Endothelial cell of umbilical vein (primary cell): ENCODE data around the gene P2RY2.

ENCODE experiments used
- CTCF ChIP-seq, 2 donors: IDR thresholded peaks; 1 replicate in 1 of 2; 2 replicates in 1 of 2; pipeline ENCODE4 v1.5.1; 2011; ENCODE audit warnings: low read length in 2 of 2, mild to moderate bottlenecking in 2 of 2, moderate library complexity in 2 of 2, control low read depth in 1 of 2, inconsistent platforms in 1 of 2, low read depth in 1 of 2; ENCODE audit not compliant: insufficient read depth in 1 of 2; ENCODE audit errors: extremely low read depth in 1 of 2
- EZH2 ChIP-seq: IDR thresholded peaks from 2 replicates; pipeline ENCODE4 v1.6.1; 2012; ENCODE audit warnings: borderline replicate concordance, low read depth, mild to moderate bottlenecking, moderate library complexity, low read length, inconsistent platforms; ENCODE audit not compliant: severe bottlenecking
- FOS ChIP-seq: IDR thresholded peaks from 2 replicates; pipeline ENCODE4 v1.6.1; 2011; ENCODE audit warnings: mild to moderate bottlenecking, low read length, moderate library complexity, borderline replicate concordance; ENCODE audit not compliant: insufficient read depth
- JUN ChIP-seq: IDR thresholded peaks from 2 replicates; pipeline ENCODE4 v1.6.1; 2011; ENCODE audit warnings: borderline replicate concordance, low read depth; ENCODE audit not compliant: insufficient read length, insufficient read depth
- MAX ChIP-seq: IDR thresholded peaks from 2 replicates; pipeline ENCODE4 v1.6.1; 2011; ENCODE audit not compliant: insufficient read depth, insufficient read length
- MYC ChIP-seq: IDR thresholded peaks from one replicate; pipeline ENCODE4 v1.6.1; 2011; ENCODE audit warnings: mild to moderate bottlenecking, low read depth, low read length
- POLR2A ChIP-seq: IDR thresholded peaks from 2 replicates; pipeline ENCODE4 v1.6.1; 2012; ENCODE audit warnings: low read depth, mild to moderate bottlenecking, control low read depth, low read length
- POLR2AphosphoS5 ChIP-seq: IDR thresholded peaks from 2 replicates; pipeline ENCODE4 v1.6.1; 2012; ENCODE audit warnings: low read depth, mild to moderate bottlenecking, control low read depth, low read length, moderate library complexity; ENCODE audit not compliant: insufficient read depth

GRCh38 chr11:73218830-73219215 lies 742 bp downstream of the P2RY2 start:
- TF ChIP-seq CTCF (IDR thresholded peaks at IDR 0.05; ENCODE audit: extremely low read depth in 1 of 2, insufficient read depth in 1 of 2, low read depth in 1 of 2, low read length in 2 of 2), result no peak
- no peak for TF ChIP-seq POLR2A
- TF ChIP-seq MAX, result no peak
- TF ChIP-seq JUN, result no peak
- no peak for TF ChIP-seq EZH2
- TF ChIP-seq MYC, result no peak
- no peak for TF ChIP-seq POLR2AphosphoS5
- TF ChIP-seq FOS, result no peak
